ENCODE results near the gene MOSMO. TPM values are rescaled to one million over a fixed set of nuclear protein-coding genes. Genes with fewer than 3 reads are reported as not detected.
"Not testable (repeated sequence)": the region's sequence is repeated elsewhere in the genome, so short reads cannot be mapped to it uniquely, and the experiment has no call there.

The MOSMO gene
- total and polyA plus RNA-seq, 8 donors = 3.7 to 8.0 (median 5.1) TPM

DNA sequence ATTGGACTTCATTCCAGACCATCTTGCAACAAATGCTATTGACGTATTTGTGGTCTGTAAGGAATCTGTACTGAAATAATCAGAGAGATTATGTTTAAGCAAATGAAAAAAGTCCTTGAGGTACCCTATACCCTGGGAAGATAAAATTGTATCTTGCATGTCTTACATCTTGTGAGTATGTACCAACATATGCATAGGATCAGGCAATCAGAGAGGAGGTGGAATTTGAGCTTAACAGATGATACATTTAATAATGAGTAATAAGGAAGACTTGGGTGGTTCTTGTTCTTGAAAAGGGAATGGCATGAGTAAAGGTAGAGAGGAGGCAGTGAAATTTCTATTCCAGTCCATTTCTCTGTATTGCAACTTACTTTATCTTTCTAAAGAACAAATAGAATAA lies 10.6 kb downstream of the MOSMO start:
- ATAC-seq = no peak
- H3K36me3 ChIP-seq = no peaks in the 10 kb centered on the region

DNA sequence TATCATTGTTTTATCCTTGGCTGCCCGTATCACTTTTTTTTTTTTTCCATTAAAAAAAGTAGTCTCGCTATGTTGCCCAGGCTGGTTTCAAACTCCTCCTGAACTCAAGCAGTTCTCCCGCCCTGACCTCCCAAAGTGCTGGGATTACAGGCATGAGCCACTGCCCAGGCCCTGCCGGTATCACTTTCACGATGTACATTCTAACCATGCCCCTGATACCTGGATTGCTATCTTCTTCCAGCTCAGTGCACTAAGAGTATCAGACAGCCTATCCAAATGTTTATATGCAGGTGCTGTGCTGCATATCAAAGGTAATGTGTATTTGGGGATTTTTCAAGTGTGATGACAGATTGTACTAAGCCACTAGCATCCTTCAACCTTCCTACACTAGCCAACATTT lies 14.2 kb downstream of the MOSMO start:
- DNase-seq (no peak), FAIRE-seq (no peak), ATAC-seq (peak in 1 of 4 donors; percentile 8)
- WGBS, 2 donors = 75 to 76% methylated on average over 5 of the region's 5 CpGs
- Histone ChIP-seq H3K4me1 (peaks cover 7 to 10% (median 10%) of the 10 kb centered on the region in 3 donors), H3K27ac (no peak overlapping the region), H3K36me3 (no peaks in the 10 kb centered on the region), H3K4me3 (no peak overlapping the region), H3K27me3 (no peaks in the 10 kb centered on the region), H3K9me3 (no peaks in the 10 kb centered on the region)
- intact Hi-C loops (cut with DNase I) = no loop called here
- TF ChIP-seq, protein P1, sequence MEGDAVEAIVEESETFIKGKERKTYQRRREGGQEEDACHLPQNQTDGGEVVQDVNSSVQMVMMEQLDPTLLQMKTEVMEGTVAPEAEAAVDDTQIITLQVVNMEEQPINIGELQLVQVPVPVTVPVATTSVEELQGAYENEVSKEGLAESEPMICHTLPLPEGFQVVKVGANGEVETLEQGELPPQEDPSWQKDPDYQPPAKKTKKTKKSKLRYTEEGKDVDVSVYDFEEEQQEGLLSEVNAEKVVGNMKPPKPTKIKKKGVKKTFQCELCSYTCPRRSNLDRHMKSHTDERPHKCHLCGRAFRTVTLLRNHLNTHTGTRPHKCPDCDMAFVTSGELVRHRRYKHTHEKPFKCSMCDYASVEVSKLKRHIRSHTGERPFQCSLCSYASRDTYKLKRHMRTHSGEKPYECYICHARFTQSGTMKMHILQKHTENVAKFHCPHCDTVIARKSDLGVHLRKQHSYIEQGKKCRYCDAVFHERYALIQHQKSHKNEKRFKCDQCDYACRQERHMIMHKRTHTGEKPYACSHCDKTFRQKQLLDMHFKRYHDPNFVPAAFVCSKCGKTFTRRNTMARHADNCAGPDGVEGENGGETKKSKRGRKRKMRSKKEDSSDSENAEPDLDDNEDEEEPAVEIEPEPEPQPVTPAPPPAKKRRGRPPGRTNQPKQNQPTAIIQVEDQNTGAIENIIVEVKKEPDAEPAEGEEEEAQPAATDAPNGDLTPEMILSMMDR (IDR thresholded peaks at IDR 0.05) = no peak

More for the DNA sequence above, 10.6 kb downstream of the MOSMO start:
- WGBS, 2 donors = 85 to 94% methylated on average over 1 of the region's 1 CpG
- H3K4me3 ChIP-seq = no peak overlapping the region
- DNase-seq = no peak
- no peak for FAIRE-seq
- intact Hi-C loops (cut with DNase I) = no loop called here
- no peaks in the 10 kb centered on the region for H3K9me3 ChIP-seq
- H3K27ac ChIP-seq = no peak overlapping the region
- TF ChIP-seq, protein P1 (IDR thresholded peaks at IDR 0.05) = no peak
- no peaks in the 10 kb centered on the region for H3K27me3 ChIP-seq
- peaks cover 14 to 19% (median 16%) of the 10 kb centered on the region in 3 donors for H3K4me1 ChIP-seq

DNA sequence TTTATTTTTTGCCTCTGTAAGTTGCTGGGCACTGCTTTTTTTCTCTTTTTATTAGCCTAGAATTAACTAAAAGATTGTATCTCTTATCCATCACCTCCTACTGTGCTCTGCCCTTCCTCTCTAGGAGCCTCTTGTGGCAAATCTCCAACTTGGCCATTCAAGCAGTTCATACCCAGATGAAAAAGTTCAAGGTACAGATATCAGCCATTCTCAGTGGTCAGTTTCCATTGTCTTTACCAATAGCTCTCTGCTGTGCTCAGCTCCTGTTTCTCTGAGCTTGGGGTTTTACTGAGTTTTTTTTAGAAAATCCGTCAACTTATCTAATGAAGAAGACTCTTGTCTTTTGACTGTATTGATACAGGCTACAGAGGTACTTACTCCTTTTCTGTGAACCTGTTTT lies 15.6 kb downstream of the MOSMO start:
- H3K4me3 ChIP-seq = no peak overlapping the region
- no peak overlapping the region for H3K27ac ChIP-seq
- no peak for ATAC-seq
- intact Hi-C loops (cut with DNase I) = no loop called here
- TF ChIP-seq, protein P1 (IDR thresholded peaks at IDR 0.05) = no peak
- no peak for DNase-seq
- no peaks in the 10 kb centered on the region for H3K27me3 ChIP-seq
- H3K9me3 ChIP-seq = no peaks in the 10 kb centered on the region
- peaks cover 0 to 10% (median 9%) of the 10 kb centered on the region in 3 donors for H3K4me1 ChIP-seq
- no peak for FAIRE-seq
- 93 to 97% methylated on average over 1 of the region's 1 CpG for WGBS, 2 donors
- no peaks in the 10 kb centered on the region for H3K36me3 ChIP-seq

DNA sequence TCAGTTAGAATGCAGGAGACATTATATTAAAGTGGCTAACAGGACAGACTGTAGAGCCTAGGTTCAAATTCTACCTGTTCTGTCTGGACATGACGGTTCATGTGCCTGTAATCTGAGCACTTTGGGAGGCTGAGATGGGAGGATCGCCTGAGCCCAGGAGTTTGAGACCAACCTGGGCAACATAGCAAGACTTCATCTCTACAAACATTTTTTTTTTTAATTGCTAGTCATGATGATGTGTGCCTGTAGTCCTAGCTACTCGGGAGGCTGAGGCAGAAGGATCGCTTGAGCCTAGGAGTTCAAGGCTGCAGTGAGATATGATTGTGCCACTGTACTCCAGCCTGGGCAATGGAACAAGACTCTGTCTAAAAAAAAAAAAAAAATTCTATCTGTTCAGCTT lies 16.9 kb downstream of the MOSMO start:
- 94% methylated on average over 4 of the region's 4 CpGs for WGBS, 2 donors
- intact Hi-C loops (cut with DNase I); FAIRE-seq: not testable (repeated sequence)

DNA sequence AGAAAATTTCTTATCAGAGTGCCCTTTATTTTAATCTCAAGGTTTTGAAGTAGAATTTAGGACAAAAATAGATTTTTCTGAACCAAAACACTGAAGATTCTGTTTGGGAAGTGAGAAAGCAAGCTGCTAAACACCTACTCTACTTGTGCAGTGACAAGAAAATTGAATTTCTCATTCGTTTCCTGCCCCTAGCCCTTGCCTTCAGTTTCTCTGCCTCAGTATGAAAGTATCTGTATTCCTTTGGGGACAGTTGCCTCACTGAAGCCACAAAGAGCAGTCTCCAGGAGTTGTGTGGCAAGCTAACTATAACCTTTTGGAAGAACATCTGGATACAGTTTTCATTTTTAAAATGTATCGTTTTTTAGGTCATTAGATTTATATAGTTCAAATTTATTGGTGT lies 19.7 kb downstream of the MOSMO start:
- WGBS, 2 donors = 57 to 77% methylated on average over 2 of the region's 2 CpGs
- no peak for DNase-seq
- H3K27me3 ChIP-seq = no peaks in the 10 kb centered on the region
- no peak for FAIRE-seq
- TF ChIP-seq, protein P1 (IDR thresholded peaks at IDR 0.05) = no peak
- ATAC-seq = no peak
- H3K9me3 ChIP-seq = no peaks in the 10 kb centered on the region
- intact Hi-C loops (cut with DNase I) = no loop called here
- no peak overlapping the region for H3K4me3 ChIP-seq
- H3K36me3 ChIP-seq = no peaks in the 10 kb centered on the region
- peaks cover 5 to 17% (median 9%) of the 10 kb centered on the region in 3 donors for H3K4me1 ChIP-seq
- no peak overlapping the region for H3K27ac ChIP-seq

More for the DNA sequence above, 16.9 kb downstream of the MOSMO start:
- DNase-seq, ATAC-seq, H3K4me3 ChIP-seq, H3K27ac ChIP-seq, H3K27me3 ChIP-seq, H3K36me3 ChIP-seq, H3K9me3 ChIP-seq: not testable (repeated sequence)
- peaks cover 5 to 12% (median 9%) of the 10 kb centered on the region in 3 donors for H3K4me1 ChIP-seq
